Body of pancreas (tissue), 4 donors: ENCODE measurements around the gene CCNA1.

Source experiments
- POLR2A ChIP-seq, 3 donors: fragments of 450-650 bp; IDR thresholded peaks; one replicate each; pipeline ENCODE4 v1.6.1; 2016; ENCODE audit warnings: antibody characterized with exemption in 3 of 3, mild to moderate bottlenecking in 2 of 3
- TF ChIP-seq, protein P1 (sequence below), 7 experiments: fragments of 450-650 bp in 4 of 7; fragments of 200-600 bp in 3 of 7; sonication (generic) in 3 of 7; IDR thresholded peaks; one replicate each; pipeline ENCODE4 v1.5.1; 2016 to 2019; ENCODE audit warnings: antibody characterized with exemption in 7 of 7

DNA sequence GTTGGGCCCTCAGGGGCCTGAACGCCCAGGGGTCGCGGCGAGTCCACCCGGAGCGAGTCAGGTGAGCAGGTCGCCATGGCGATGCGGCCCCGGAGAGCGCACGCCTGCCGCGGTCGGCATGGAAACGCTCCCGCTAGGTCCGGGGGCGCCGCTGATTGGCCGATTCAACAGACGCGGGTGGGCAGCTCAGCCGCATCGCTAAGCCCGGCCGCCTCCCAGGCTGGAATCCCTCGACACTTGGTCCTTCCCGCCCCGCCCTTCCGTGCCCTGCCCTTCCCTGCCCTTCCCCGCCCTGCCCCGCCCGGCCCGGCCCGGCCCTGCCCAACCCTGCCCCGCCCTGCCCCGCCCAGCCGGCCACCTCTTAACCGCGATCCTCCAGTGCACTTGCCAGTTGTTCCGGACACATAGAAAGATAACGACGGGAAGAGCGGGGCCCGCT is at the start of gene CCNA1:
- TF ChIP-seq, protein P1, sequence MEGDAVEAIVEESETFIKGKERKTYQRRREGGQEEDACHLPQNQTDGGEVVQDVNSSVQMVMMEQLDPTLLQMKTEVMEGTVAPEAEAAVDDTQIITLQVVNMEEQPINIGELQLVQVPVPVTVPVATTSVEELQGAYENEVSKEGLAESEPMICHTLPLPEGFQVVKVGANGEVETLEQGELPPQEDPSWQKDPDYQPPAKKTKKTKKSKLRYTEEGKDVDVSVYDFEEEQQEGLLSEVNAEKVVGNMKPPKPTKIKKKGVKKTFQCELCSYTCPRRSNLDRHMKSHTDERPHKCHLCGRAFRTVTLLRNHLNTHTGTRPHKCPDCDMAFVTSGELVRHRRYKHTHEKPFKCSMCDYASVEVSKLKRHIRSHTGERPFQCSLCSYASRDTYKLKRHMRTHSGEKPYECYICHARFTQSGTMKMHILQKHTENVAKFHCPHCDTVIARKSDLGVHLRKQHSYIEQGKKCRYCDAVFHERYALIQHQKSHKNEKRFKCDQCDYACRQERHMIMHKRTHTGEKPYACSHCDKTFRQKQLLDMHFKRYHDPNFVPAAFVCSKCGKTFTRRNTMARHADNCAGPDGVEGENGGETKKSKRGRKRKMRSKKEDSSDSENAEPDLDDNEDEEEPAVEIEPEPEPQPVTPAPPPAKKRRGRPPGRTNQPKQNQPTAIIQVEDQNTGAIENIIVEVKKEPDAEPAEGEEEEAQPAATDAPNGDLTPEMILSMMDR (IDR thresholded peaks at IDR 0.05): no peak
- no peak for TF ChIP-seq POLR2A (IDR thresholded peaks at IDR 0.05)
